Measurements from ENCODE around the gene STXBP2.

The STXBP2 gene

DNA sequence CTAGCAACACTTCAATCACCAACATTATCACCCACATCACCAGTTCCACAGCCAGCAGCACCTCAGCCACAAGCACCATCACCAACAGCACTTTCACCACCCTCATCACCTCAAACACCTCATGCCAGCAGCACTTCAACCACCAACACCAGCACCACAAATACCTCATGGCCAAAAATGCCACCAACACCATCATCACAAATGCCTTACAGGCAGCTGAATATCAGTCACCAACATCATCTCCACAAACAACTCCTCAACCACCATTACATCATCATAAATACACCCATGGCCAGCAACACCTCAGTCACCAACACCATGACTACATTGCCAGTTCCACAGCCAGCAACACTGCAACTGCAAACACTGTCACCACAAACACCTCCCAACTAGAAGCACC, 54.6 kb downstream of the STXBP2 start:
- Histone ChIP-seq H3K9me3 (ENCODE audit: control insufficient read depth in 1 of 2, low read length in 2 of 2) (no peaks in the 10 kb centered on the region), H3K27me3 (ENCODE audit: low read depth, low read length) (no peaks in the 10 kb centered on the region), H3K4me3 (ENCODE audit: low read depth in 1 of 2, low read length in 2 of 2) (no peak overlapping the region), H3K4me1 (ENCODE audit: control insufficient read depth in 1 of 2, insufficient read depth in 2 of 2, low read length in 2 of 2) (no peaks in the 10 kb centered on the region), H3K36me3 (ENCODE audit: control insufficient read depth in 1 of 2, insufficient read depth in 2 of 2, low read length in 2 of 2) (no peaks in the 10 kb centered on the region), H3K27ac (ENCODE audit: low read length) (no peak overlapping the region)

- no peak overlapping the region for H3K4me3 ChIP-seq (ENCODE audit: low read depth in 1 of 2, low read length in 2 of 2)
- no peak overlapping the region for H3K27ac ChIP-seq (ENCODE audit: low read length)
- H3K9me3 ChIP-seq (ENCODE audit: control insufficient read depth in 1 of 2, low read length in 2 of 2) = no peaks in the 10 kb centered on the region
- H3K36me3 ChIP-seq (ENCODE audit: control insufficient read depth in 1 of 2, insufficient read depth in 2 of 2, low read length in 2 of 2) = no peaks in the 10 kb centered on the region
- no peaks in the 10 kb centered on the region for H3K27me3 ChIP-seq (ENCODE audit: low read depth, low read length)
- no peaks in the 10 kb centered on the region for H3K4me1 ChIP-seq (ENCODE audit: control insufficient read depth in 1 of 2, insufficient read depth in 2 of 2, low read length in 2 of 2)
Measured at GRCh38 chr19:7692417-7693088, 55.6 kb downstream of the STXBP2 start.

DNA sequence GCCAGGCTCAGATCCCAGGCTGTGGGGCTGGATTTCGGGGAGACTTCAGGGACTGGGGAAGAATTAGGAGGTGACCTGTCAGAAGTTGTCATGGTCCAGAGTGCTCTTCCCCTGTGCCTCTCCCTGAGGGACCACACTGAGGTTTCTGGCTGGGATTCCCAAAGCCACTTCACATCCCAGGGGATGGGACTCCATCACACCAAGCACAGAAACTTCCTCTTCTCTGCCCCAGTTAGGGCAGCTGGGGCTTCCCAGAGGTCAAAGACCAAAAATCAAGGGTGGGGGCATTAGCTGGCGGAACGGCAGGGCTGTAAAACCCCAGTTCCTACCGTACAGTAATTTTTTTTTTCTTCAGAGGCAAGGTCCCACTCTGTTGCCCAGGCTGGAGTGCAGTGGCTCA, 57.6 kb downstream of the STXBP2 start:
- H3K9me3 ChIP-seq (ENCODE audit: control insufficient read depth in 1 of 2, low read length in 2 of 2) = no peaks in the 10 kb centered on the region
- no peak overlapping the region for H3K27ac ChIP-seq (ENCODE audit: low read length)
- peaks cover 6% of the 10 kb centered on the region for H3K27me3 ChIP-seq (ENCODE audit: low read depth, low read length)

More for the DNA sequence above, 57.6 kb downstream of the STXBP2 start:
- Histone ChIP-seq H3K4me3 (ENCODE audit: low read depth in 1 of 2, low read length in 2 of 2) (no peak overlapping the region), H3K4me1 (ENCODE audit: control insufficient read depth in 1 of 2, insufficient read depth in 2 of 2, low read length in 2 of 2) (no peaks in the 10 kb centered on the region), H3K36me3 (ENCODE audit: control insufficient read depth in 1 of 2, insufficient read depth in 2 of 2, low read length in 2 of 2) (no peaks in the 10 kb centered on the region)
